Skeletal muscle tissue (tissue), 4 donors: Measurements from ENCODE around the gene NEB. TPM values are rescaled to one million over a fixed set of nuclear protein-coding genes. Genes with fewer than 3 reads are reported as not detected.

Experiments used
- H3K27ac ChIP-seq: one replicate; pipeline ENCODE4 v1.7.0; 2013; ENCODE audit warnings: mild to moderate bottlenecking, low read depth, low read length, inconsistent platforms
- H3K27me3 ChIP-seq, 3 donors: one replicate each; pipeline ENCODE4 v1.7.0; 2013; ENCODE audit warnings: low read length in 3 of 3; ENCODE audit not compliant: control insufficient read depth in 3 of 3, insufficient read depth in 3 of 3
- H3K36me3 ChIP-seq, 3 donors: one replicate each; pipeline ENCODE4 v1.7.0; 2013; ENCODE audit warnings: low read length in 3 of 3; ENCODE audit not compliant: control insufficient read depth in 3 of 3, insufficient read depth in 3 of 3
- H3K4me1 ChIP-seq, 3 donors: one replicate each; pipeline ENCODE4 v1.7.0; 2013; ENCODE audit warnings: low read length in 3 of 3, mild to moderate bottlenecking in 3 of 3; ENCODE audit not compliant: control insufficient read depth in 3 of 3, insufficient read depth in 3 of 3
- H3K4me3 ChIP-seq, 3 donors: one replicate each; pipeline ENCODE4 v1.7.0; 2013; ENCODE audit warnings: low read length in 3 of 3
- H3K9ac ChIP-seq, 3 donors: one replicate each; pipeline ENCODE4 v1.7.0; 2013; ENCODE audit warnings: low read length in 3 of 3, mild to moderate bottlenecking in 3 of 3, moderate library complexity in 2 of 3, low read depth in 1 of 3
- H3K9me3 ChIP-seq, 3 donors: one replicate each; pipeline ENCODE4 v1.7.0; 2013; ENCODE audit warnings: low read length in 3 of 3; ENCODE audit not compliant: control insufficient read depth in 3 of 3
- total RNA-seq: library from RNA; depleted of rRNA; stranded (reverse); fragments of >200 nt; gene quantifications from one replicate; pipeline ENCODE4 v1.2.3, GENCODE V29; 2014
- donor health status: Osteomylitis.

Gene NEB
- total RNA-seq, 1 donor from 2014 or later: 833 TPM

DNA sequence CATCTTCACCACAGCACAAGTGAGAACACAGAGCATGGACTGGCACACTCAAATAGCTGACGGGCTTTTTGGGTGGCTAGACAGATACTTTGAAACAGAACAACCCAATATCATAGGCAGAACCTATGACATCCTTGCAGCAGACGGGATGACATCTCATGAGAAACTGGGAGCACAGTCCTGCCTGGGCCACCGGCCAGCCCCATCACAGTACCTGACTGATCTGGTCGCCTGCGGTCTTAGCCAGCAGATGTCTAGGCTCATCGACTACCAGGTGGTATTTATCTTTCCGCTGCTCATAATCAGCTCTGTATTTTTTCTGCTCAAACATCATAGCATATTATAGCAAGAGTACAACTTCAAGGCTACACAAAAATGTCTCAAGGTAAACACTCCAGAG, 200.3 kb downstream of the NEB start:
- no peak overlapping the region for H3K27ac ChIP-seq
- H3K36me3 ChIP-seq: peaks cover 82 to 96% (median 88%) of the 10 kb centered on the region in 3 donors
- no peak overlapping the region for H3K9ac ChIP-seq
- H3K4me3 ChIP-seq: no peak overlapping the region
- H3K4me1 ChIP-seq: no peaks in the 10 kb centered on the region
- H3K9me3 ChIP-seq: no peaks in the 10 kb centered on the region
- H3K27me3 ChIP-seq: no peaks in the 10 kb centered on the region

DNA sequence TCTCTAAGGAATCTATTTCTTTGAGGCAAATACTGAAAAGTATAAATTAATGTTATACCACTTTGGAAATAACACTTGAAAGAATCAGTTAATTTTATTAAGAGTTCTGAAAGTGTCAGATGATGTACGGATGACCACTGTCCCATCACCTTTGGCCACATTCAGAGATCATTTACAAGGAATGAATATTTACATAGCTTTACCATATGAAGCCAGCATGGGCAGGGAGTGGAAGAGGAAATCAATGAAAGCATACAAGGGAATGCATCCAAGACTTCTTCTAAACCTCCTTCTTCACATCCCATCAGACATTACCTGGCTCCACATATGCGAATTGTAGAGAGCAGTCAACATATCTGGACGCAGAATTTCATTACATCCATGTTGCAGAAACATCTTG, 201.1 kb downstream of the NEB start:
- no peaks in the 10 kb centered on the region for H3K9me3 ChIP-seq
- peaks cover 86 to 96% (median 89%) of the 10 kb centered on the region in 3 donors for H3K36me3 ChIP-seq
- H3K9ac ChIP-seq: no peak overlapping the region
- H3K4me1 ChIP-seq: peaks cover 0 to 2% (median 0%) of the 10 kb centered on the region in 3 donors
- H3K27me3 ChIP-seq: no peaks in the 10 kb centered on the region
- no peak overlapping the region for H3K4me3 ChIP-seq
- no peak overlapping the region for H3K27ac ChIP-seq

DNA sequence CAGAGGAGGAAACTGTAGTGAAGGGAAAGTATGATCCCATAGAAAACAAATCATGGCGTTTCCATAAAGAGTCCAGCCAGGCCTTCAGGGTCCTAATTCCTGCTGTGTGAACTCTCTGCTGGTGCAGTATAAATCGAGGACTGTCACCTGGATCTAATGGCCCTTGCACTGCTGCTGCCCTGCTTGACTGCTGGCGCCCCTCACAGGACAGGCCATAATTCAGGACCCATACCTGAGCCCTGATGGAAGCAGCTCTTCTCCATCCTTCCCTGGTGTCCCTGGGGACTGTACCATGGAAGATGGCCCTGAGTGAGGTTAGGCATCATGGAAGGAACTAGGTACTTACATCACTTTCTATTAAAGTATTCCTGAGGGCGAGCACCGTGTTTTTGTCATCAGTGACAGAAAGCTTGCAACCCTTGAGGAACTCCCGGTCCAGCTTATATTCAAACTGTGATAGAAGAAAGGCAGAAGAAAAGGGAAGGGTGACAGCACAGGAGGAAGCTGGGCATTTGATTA, 207.6 kb downstream of the NEB start:
- peaks cover 0 to 2% (median 0%) of the 10 kb centered on the region in 3 donors for H3K4me1 ChIP-seq
- peaks cover 77 to 92% (median 90%) of the 10 kb centered on the region in 3 donors for H3K36me3 ChIP-seq
- H3K9ac ChIP-seq: no peak overlapping the region
- no peaks in the 10 kb centered on the region for H3K27me3 ChIP-seq
- no peaks in the 10 kb centered on the region for H3K9me3 ChIP-seq
- H3K4me3 ChIP-seq: no peak overlapping the region
- no peak overlapping the region for H3K27ac ChIP-seq

DNA sequence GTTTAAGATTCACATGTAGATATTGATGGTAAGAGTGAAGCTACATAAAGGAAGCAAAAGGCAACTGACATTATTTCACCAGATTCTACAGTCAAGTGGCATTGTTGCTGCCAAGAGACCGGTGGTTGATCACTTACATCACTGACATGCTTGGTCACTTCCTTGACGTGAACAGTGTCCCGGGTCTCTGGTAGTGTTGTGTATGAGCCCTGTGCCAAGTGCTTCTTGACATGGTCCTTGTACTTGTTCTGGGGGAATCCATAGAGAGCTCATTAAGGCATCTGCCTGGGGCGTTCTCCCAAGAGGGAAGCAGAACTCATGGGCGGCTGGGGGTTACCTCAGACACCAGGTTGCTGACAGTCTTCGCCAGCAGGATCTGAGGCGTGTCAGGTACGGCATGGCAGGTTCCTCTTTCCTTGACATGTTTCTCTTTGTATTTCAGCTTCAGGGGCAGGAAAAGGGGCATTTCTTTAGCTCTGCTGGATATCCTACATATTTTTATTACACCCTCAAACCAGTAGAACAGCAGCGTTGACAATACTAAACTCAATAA, 208.4 kb downstream of the NEB start:
- peaks cover 78 to 92% (median 89%) of the 10 kb centered on the region in 3 donors for H3K36me3 ChIP-seq
- peaks cover 0 to 2% (median 0%) of the 10 kb centered on the region in 3 donors for H3K4me1 ChIP-seq
- no peaks in the 10 kb centered on the region for H3K9me3 ChIP-seq
- H3K4me3 ChIP-seq: no peak overlapping the region
- no peaks in the 10 kb centered on the region for H3K27me3 ChIP-seq
- no peak overlapping the region for H3K9ac ChIP-seq
- H3K27ac ChIP-seq: no peak overlapping the region

DNA sequence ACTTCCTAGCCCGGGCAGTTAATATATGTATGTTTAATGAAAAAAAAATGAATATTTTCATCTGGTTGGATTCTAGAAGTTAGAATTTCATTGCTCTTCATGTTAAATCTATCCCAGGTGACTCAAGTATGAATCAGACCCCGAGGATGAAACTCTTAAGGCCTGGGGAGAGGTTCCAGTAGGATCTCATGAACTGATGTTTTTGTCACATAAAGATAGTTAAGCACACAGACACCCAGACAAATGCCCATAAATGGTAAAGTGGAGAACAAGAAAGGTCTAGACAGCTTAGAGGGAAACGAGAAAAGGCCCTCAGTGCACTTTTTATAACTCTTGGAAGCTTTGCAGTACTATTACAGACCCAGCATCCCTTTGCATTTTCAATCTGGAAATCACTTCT, 210.4 kb downstream of the NEB start:
- H3K27me3 ChIP-seq: no peaks in the 10 kb centered on the region
- peaks cover 79 to 90% (median 89%) of the 10 kb centered on the region in 3 donors for H3K36me3 ChIP-seq
- H3K4me3 ChIP-seq: no peak overlapping the region
- H3K4me1 ChIP-seq: peaks cover 0 to 2% (median 0%) of the 10 kb centered on the region in 3 donors
- H3K9me3 ChIP-seq: no peaks in the 10 kb centered on the region
- H3K9ac ChIP-seq: no peak overlapping the region
- H3K27ac ChIP-seq: no peak overlapping the region

DNA sequence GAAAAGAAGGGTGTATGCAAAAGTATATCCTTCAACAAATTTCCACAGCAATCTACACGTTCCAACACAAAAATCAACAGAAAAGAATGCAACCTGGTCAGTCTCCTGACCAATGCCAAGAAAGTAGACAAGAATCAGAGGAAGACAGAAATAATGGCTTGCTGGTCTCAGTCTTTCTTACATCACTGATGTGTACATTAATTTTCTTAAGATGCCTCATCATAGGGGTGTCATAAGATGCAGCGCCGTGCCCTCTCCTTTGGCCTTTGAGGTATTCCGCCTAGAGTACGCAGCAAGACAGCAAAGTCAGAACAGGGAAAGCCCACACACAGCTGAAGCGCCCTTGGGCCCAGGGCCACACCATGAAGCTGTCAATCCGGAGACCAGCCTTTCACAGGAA, 211.7 kb downstream of the NEB start:
- Histone ChIP-seq H3K4me1 (no peaks in the 10 kb centered on the region), H3K4me3 (no peak overlapping the region), H3K27me3 (no peaks in the 10 kb centered on the region), H3K36me3 (peaks cover 80 to 90% (median 89%) of the 10 kb centered on the region in 3 donors), H3K27ac (no peak overlapping the region), H3K9me3 (no peaks in the 10 kb centered on the region), H3K9ac (no peak overlapping the region)

DNA sequence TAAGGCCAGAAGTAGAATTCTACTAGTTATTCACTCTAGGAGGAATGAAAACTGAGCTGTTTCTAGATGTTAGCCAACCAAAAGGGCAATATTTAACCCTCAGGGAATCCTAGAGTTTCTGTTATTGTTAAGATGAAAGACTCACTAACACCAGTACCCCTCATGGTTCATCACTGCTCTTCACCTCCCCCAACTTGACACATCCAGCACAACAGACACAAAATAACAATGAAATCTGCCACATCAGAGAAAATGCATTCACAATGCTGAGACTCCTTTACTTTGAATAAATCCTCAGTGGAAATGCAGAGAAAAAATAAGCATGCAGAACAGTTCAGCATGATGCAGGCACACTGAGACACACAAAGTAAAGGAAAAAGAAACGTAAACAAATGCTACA, 213.3 kb downstream of the NEB start:
- Histone ChIP-seq H3K4me3 (no peak overlapping the region), H3K27me3 (no peaks in the 10 kb centered on the region), H3K4me1 (no peaks in the 10 kb centered on the region), H3K27ac (no peak overlapping the region), H3K9me3 (no peaks in the 10 kb centered on the region), H3K9ac (peak overlapping the region in 1 of 3 donors; percentile 17), H3K36me3 (peaks cover 79 to 89% (median 87%) of the 10 kb centered on the region in 3 donors)

DNA sequence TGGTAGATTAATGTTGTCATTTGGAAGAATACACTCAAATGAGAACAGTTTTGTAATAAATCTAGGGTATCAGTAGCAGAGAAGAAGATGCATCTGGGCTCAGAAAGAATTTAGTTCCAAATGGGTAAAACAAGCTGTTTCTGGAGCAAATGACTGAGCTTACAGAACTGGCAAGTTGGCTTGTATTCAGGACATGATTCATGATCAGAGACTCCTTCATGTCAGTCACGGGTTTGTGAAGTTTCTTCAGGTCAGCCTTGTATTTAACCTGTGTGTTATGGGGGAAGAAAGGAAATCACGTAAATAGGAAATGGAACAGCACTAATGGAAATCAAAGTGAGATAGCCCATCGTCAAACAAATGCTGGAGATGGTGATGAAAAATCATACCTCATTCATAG, 215.5 kb downstream of the NEB start:
- Histone ChIP-seq H3K27me3 (no peaks in the 10 kb centered on the region), H3K9ac (no peak overlapping the region), H3K27ac (no peak overlapping the region), H3K4me3 (no peak overlapping the region), H3K9me3 (no peaks in the 10 kb centered on the region), H3K4me1 (peaks cover 0 to 3% (median 0%) of the 10 kb centered on the region in 3 donors), H3K36me3 (peaks cover 79 to 89% (median 87%) of the 10 kb centered on the region in 3 donors)

DNA sequence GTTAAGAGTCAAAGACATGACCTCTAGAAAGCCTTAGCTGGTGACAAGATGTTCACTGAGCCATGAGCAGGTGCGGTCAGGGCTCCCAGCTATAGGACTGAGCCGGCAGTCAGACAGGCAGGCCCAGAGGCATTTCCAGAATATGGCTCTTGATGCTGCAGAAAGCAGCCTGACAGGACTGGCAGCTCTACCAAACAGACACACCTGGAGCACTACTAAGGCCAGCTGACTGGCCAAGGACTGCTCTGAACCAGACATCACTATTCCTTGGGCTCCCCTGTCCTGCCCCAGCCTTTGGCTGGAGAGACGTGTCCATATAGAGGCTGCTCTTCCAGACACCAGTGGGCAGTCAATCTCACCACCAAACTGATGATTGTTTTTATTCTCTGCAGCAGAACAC, 225.8 kb downstream of the NEB start:
- peak overlapping the region; percentile 20 for H3K27ac ChIP-seq
- H3K27me3 ChIP-seq: no peaks in the 10 kb centered on the region
- H3K4me3 ChIP-seq: no peak overlapping the region
- H3K4me1 ChIP-seq: peaks cover 0 to 3% (median 0%) of the 10 kb centered on the region in 3 donors
- no peak overlapping the region for H3K9ac ChIP-seq
- peaks cover 87 to 97% (median 92%) of the 10 kb centered on the region in 3 donors for H3K36me3 ChIP-seq
- H3K9me3 ChIP-seq: no peaks in the 10 kb centered on the region

DNA sequence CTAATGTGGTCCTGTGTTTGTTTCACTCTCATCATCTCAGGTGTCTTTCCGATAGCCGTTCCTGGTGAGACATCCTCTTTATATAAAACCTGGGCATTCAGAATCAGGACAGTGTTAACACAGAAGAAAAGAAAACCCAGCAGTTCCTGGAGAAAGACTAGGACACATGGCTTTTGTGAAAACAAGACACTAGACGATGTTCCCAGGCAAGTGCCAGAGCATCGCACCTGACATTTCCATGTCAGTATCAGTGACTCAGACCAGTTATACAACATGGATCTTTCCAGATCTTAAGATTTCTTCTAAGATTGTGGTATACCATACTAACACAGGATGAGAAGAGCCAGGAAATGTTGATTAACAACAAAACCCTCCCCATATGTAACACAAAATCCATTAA, 228.1 kb downstream of the NEB start:
- H3K36me3 ChIP-seq: peaks cover 76 to 98% (median 87%) of the 10 kb centered on the region in 3 donors
- H3K27ac ChIP-seq: no peak overlapping the region

More for the DNA sequence above, 228.1 kb downstream of the NEB start:
- no peaks in the 10 kb centered on the region for H3K27me3 ChIP-seq
- no peak overlapping the region for H3K4me3 ChIP-seq
- no peak overlapping the region for H3K9ac ChIP-seq
- no peaks in the 10 kb centered on the region for H3K9me3 ChIP-seq
- H3K4me1 ChIP-seq: no peaks in the 10 kb centered on the region
